ENCODE results near the gene DBH. TPM values are rescaled to one million over a fixed set of nuclear protein-coding genes. Genes with fewer than 3 reads are reported as not detected.

The DBH gene
- polyA plus RNA-seq, 1 donor (not counting 4 experiments of a cell fraction or from before 2014, with no cell fraction given) = not detected

GRCh38 chr9:133657120-133657661 lies 21.0 kb downstream of the DBH start:
- Histone ChIP-seq H3K79me2 (ENCODE audit: control insufficient read depth, insufficient read depth, low read length) (no peaks in the 10 kb centered on the region), H3K9ac (ENCODE audit: control insufficient read depth, extremely low read depth, insufficient read depth, low read length) (no peak overlapping the region), H4K20me1 (ENCODE audit: control insufficient read depth, extremely low read depth, insufficient read depth, low read length) (no peaks in the 10 kb centered on the region), H3K4me3 (ENCODE audit: control insufficient read depth in 2 of 3, extremely low read depth in 1 of 3, insufficient read depth in 2 of 3, low read depth in 1 of 3, low read length in 3 of 3) (no peak overlapping the region), H3K36me3 (ENCODE audit: control insufficient read depth in 2 of 2, extremely low read depth in 1 of 2, insufficient read depth in 2 of 2, low read length in 2 of 2) (no peaks in the 10 kb centered on the region), H3K27ac (ENCODE audit: control insufficient read depth, insufficient read depth, low read length) (no peak overlapping the region), H3K4me2 (ENCODE audit: control insufficient read depth, extremely low read depth, insufficient read depth, low read depth, low read length) (no peak overlapping the region), H3K9me3 (ENCODE audit: control insufficient read depth, low read depth, low read length) (no peaks in the 10 kb centered on the region), H2AFZ (ENCODE audit: control insufficient read depth, low read length) (no peak overlapping the region), H3K4me1 (ENCODE audit: control insufficient read depth, extremely low read depth, insufficient read depth, low read length) (peaks cover 5% of the 10 kb centered on the region), H3K9me1 (ENCODE audit: control insufficient read depth, extremely low read depth, insufficient read depth, low read length) (no peaks in the 10 kb centered on the region), H3K27me3 (ENCODE audit: control insufficient read depth, extremely low read depth, insufficient read depth, low read length) (peaks cover 75% of the 10 kb centered on the region)
- no peak for FAIRE-seq
- no peak for DNase-seq (ENCODE audit: low read depth, low spot score)
- TF ChIP-seq CTCF (optimal IDR thresholded peaks at IDR 0.05 in 1 of 3, IDR thresholded peaks at IDR 0.05 in 1 of 3, conservative IDR thresholded peaks at IDR 0.05 in 1 of 3; ENCODE audit: extremely low read depth in 1 of 3, insufficient read depth in 2 of 3, low read length in 3 of 3) (no peak), EZH2 (IDR thresholded peaks at IDR 0.05; ENCODE audit: low read length) (peak; percentile 49)
- dilution Hi-C loops (cut with MboI; ENCODE audit: extremely low pct_ligation_motif_present, low sequenced_read_pairs) = no loop called here

GRCh38 chr9:133658442-133659431 lies 22.6 kb downstream of the DBH start:
- H3K36me3 ChIP-seq (ENCODE audit: control insufficient read depth in 2 of 2, extremely low read depth in 1 of 2, insufficient read depth in 2 of 2, low read length in 2 of 2) = no peaks in the 10 kb centered on the region
- H3K27me3 ChIP-seq (ENCODE audit: control insufficient read depth, extremely low read depth, insufficient read depth, low read length) = peaks cover 90% of the 10 kb centered on the region
- H3K4me2 ChIP-seq (ENCODE audit: control insufficient read depth, extremely low read depth, insufficient read depth, low read depth, low read length) = peak overlapping the region; percentile 22
- no peaks in the 10 kb centered on the region for H4K20me1 ChIP-seq (ENCODE audit: control insufficient read depth, extremely low read depth, insufficient read depth, low read length)
- dilution Hi-C loops (cut with MboI; ENCODE audit: extremely low pct_ligation_motif_present, low sequenced_read_pairs) = no loop called here
- peak overlapping the region in 1 of 3 experiments; percentile 19 for H3K4me3 ChIP-seq (ENCODE audit: control insufficient read depth in 2 of 3, extremely low read depth in 1 of 3, insufficient read depth in 2 of 3, low read depth in 1 of 3, low read length in 3 of 3)
- no peak overlapping the region for H3K27ac ChIP-seq (ENCODE audit: control insufficient read depth, insufficient read depth, low read length)
- no peaks in the 10 kb centered on the region for H3K79me2 ChIP-seq (ENCODE audit: control insufficient read depth, insufficient read depth, low read length)
- H3K9ac ChIP-seq (ENCODE audit: control insufficient read depth, extremely low read depth, insufficient read depth, low read length) = no peak overlapping the region
- DNase-seq (ENCODE audit: low read depth, low spot score) (no peak), FAIRE-seq (no peak)
- H3K4me1 ChIP-seq (ENCODE audit: control insufficient read depth, extremely low read depth, insufficient read depth, low read length) = peaks cover 5% of the 10 kb centered on the region
- no peak overlapping the region for H2AFZ ChIP-seq (ENCODE audit: control insufficient read depth, low read length)
- no peaks in the 10 kb centered on the region for H3K9me1 ChIP-seq (ENCODE audit: control insufficient read depth, extremely low read depth, insufficient read depth, low read length)
- TF ChIP-seq EZH2 (IDR thresholded peaks at IDR 0.05; ENCODE audit: low read length) (peak; percentile 68), CTCF (optimal IDR thresholded peaks at IDR 0.05 in 1 of 3, IDR thresholded peaks at IDR 0.05 in 1 of 3, conservative IDR thresholded peaks at IDR 0.05 in 1 of 3; ENCODE audit: extremely low read depth in 1 of 3, insufficient read depth in 2 of 3, low read length in 3 of 3) (no peak)
- H3K9me3 ChIP-seq (ENCODE audit: control insufficient read depth, low read depth, low read length) = no peaks in the 10 kb centered on the region

Measured in keratinocyte (primary cell).